Lower leg skin (tissue), 4 donors: Measurements from ENCODE around the gene SYT17. TPM values are rescaled to one million over a fixed set of nuclear protein-coding genes. Genes with fewer than 3 reads are reported as not detected.

Experiments used
- DNase-seq, 2 donors: peaks; one replicate each; pipeline ENCODE4 v3.0.0-alpha.2; 2019; ENCODE audit warnings: low spot score in 2 of 2
- H3K4me3 ChIP-seq: fragments of 200-600 bp; sonication (generic); 2 replicates; pipeline ENCODE4 v1.5.1; 2017; ENCODE audit warnings: mild to moderate bottlenecking, low read depth; ENCODE audit not compliant: poor library complexity, severe bottlenecking
- CTCF ChIP-seq, 3 donors: fragments of 450-650 bp; IDR thresholded peaks; one replicate each; pipeline ENCODE4 v1.5.1; 2016; ENCODE audit warnings: antibody characterized with exemption in 3 of 3, mild to moderate bottlenecking in 3 of 3, moderate library complexity in 2 of 3
- POLR2A ChIP-seq, 2 donors: fragments of 450-650 bp; IDR thresholded peaks; one replicate each; pipeline ENCODE4 v1.6.1; 2016 to 2017; ENCODE audit warnings: antibody characterized with exemption in 2 of 2, mild to moderate bottlenecking in 1 of 2, moderate library complexity in 1 of 2
- WGBS, 2 donors: methylation state at CpG; one replicate each; pipeline ENCODE4 v1.1.5; 2018; 5-methylcytosine and 5-hydroxymethylcytosine counted together
- intact Hi-C: fragments of 100-400 bp; cut with DNase I; formaldehyde crosslinking; loops from one replicate; pipeline ENCODE4 v1.15.0; 2023; ENCODE audit warnings: low total_unique reads
- total RNA-seq, 4 donors: library from RNA; depleted of rRNA; stranded (reverse); fragments of >200 nt; gene quantifications; one replicate each; pipeline ENCODE4 v1.1.0, GENCODE V29; 2016

The SYT17 gene
- total RNA-seq, 4 donors from 2014 or later, result 3.7 to 9.0 (median 4.8) TPM

GRCh38 chr16:19299565-19299964 is 131.5 kb downstream of the SYT17 start:
- no peak overlapping the region for H3K4me3 ChIP-seq
- 74 to 76% methylated on average over 2 of the region's 2 CpGs for WGBS, 2 donors
- intact Hi-C loops, result no loop called here
- DNase-seq, result no peak
- TF ChIP-seq CTCF (IDR thresholded peaks at IDR 0.05) (no peak), POLR2A (IDR thresholded peaks at IDR 0.05) (no peak)

DNA sequence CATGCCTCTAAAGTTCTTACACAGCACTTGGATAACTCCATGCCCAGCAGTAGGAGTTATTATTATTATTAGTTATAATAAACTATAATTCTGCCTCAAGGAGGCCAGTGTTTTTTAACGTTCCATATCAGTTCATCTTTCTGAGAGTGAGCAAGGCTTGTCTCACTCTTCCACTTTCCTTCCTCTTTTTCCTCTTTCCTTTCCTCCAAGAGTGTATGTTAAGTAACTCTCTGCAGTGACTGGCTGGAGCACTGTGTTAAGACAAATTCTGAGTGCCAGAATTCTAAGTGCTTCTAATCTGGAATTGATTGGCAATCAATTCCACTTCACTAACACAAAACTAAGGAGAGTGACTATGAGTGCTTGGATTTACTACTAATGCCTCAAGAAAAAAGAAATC is 133.9 kb downstream of the SYT17 start:
- no peak overlapping the region for H3K4me3 ChIP-seq
- WGBS, 2 donors, result 0% methylated on average over 1 of the region's 1 CpG
- DNase-seq, result peak in 1 of 2 donors; percentile 36
- intact Hi-C loops, result no loop called here
- TF ChIP-seq CTCF (IDR thresholded peaks at IDR 0.05) (no peak), POLR2A (IDR thresholded peaks at IDR 0.05) (no peak)

- intact Hi-C loops, result no loop called here
- WGBS, 2 donors, result 47 to 55% methylated on average over 2 of the region's 2 CpGs
- TF ChIP-seq POLR2A (IDR thresholded peaks at IDR 0.05), result no peak
- TF ChIP-seq CTCF (IDR thresholded peaks at IDR 0.05), result no peak
Measured at GRCh38 chr16:19304750-19305149, 136.7 kb downstream of the SYT17 start.

DNA sequence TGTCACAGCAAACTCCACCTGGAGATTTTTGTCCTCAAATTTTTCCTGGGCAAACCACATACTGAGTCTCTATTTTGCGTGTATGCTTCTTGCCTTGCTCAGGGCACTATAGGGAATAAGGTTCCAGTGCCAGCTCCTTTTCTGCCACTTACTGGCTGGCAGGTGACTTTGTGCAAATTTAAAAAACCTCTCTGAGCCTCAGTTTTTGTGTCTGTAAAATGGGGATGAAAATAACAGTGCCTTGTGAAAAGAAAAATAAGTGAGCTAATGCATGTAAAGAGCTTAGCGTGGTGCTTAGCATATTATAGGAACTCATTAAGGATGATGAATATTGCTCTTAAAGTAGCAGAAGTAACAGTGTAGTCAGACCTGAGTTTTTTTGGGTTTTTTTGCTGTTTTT is 137.4 kb downstream of the SYT17 start:
- intact Hi-C loops, result no loop called here
- no peak overlapping the region for H3K4me3 ChIP-seq
- no peak for DNase-seq
- TF ChIP-seq CTCF (IDR thresholded peaks at IDR 0.05) (no peak), POLR2A (IDR thresholded peaks at IDR 0.05) (no peak)
- 92 to 94% methylated on average over 2 of the region's 2 CpGs for WGBS, 2 donors

More at GRCh38 chr16:19304750-19305149, 136.7 kb downstream of the SYT17 start:
- H3K4me3 ChIP-seq, result no peak overlapping the region
- DNase-seq, result no peak

- 60 to 69% methylated on average over 8 of the region's 8 CpGs for WGBS, 2 donors
- intact Hi-C loops, result no loop called here
- TF ChIP-seq POLR2A (IDR thresholded peaks at IDR 0.05), result no peak
- no peak for TF ChIP-seq CTCF (IDR thresholded peaks at IDR 0.05)
- no peak for DNase-seq
- H3K4me3 ChIP-seq, result no peak overlapping the region
Measured at GRCh38 chr16:19307587-19308241, 139.7 kb downstream of the SYT17 start.

GRCh38 chr16:19308392-19308791 is 140.4 kb downstream of the SYT17 start:
- DNase-seq, result no peak
- TF ChIP-seq POLR2A (IDR thresholded peaks at IDR 0.05) (no peak), CTCF (IDR thresholded peaks at IDR 0.05) (no peak)
- intact Hi-C loops, result no loop called here
- WGBS, 2 donors, result 56 to 58% methylated on average over 1 of the region's 1 CpG
- H3K4me3 ChIP-seq, result no peak overlapping the region
